Measurements from ENCODE around the gene NAA40.

The NAA40 gene

DNA sequence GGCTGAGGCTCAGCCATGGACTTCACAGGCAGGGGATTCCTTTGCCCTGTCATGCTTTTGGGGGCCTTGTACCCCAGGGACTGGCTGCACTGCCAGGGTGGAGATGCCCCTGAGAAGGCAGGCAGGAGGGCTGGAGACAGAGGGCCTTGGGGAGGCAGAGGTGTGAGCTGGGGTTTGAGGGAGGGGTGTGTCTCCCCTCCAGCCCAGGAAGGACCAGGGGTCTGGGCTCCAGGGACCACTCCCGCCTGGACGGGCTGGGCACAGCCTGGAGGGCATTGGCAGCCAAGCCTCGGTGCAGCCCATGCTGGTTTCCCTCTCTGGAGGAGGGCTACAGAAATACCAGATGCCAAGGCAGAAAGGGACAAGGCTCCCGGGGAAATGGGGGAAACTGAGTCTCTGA is 66.9 kb downstream of the NAA40 start:
- Histone ChIP-seq H3K9ac (ENCODE audit: low read length) (no peak overlapping the region), H3K9me2 (replicated peaks; ENCODE audit: insufficient read depth, low read length) (no peaks in the 10 kb centered on the region), H3K4me1 (ENCODE audit: low read length) (no peaks in the 10 kb centered on the region), H3K27me3 (replicated peaks; ENCODE audit: insufficient read depth, low read length) (peaks cover 30% of the 10 kb centered on the region), H3K36me3 (replicated peaks; ENCODE audit: insufficient read depth, low read length) (no peaks in the 10 kb centered on the region), H3K4me3 (ENCODE audit: low read length) (no peak overlapping the region), H3K79me2 (ENCODE audit: low read length) (no peaks in the 10 kb centered on the region), H3F3A (ENCODE audit: insufficient read depth, low read length) (no peaks in the 10 kb centered on the region), H3K27ac (ENCODE audit: low read length) (no peak overlapping the region), H2AFZ (ENCODE audit: low read length) (no peak overlapping the region), H4K20me1 (ENCODE audit: insufficient read depth, low read length) (no peaks in the 10 kb centered on the region), H3K4me2 (ENCODE audit: low read depth, low read length) (no peak overlapping the region), H3K9me3 (replicated peaks; ENCODE audit: insufficient read depth, low read length) (no peaks in the 10 kb centered on the region)
- TF ChIP-seq EZH2phosphoT487 (IDR thresholded peaks at IDR 0.05; ENCODE audit: low read length) (no peak), EZH2 (optimal IDR thresholded peaks at IDR 0.05; ENCODE audit: low read depth, low read length) (no peak)
- TF ChIP-seq, protein P1, sequence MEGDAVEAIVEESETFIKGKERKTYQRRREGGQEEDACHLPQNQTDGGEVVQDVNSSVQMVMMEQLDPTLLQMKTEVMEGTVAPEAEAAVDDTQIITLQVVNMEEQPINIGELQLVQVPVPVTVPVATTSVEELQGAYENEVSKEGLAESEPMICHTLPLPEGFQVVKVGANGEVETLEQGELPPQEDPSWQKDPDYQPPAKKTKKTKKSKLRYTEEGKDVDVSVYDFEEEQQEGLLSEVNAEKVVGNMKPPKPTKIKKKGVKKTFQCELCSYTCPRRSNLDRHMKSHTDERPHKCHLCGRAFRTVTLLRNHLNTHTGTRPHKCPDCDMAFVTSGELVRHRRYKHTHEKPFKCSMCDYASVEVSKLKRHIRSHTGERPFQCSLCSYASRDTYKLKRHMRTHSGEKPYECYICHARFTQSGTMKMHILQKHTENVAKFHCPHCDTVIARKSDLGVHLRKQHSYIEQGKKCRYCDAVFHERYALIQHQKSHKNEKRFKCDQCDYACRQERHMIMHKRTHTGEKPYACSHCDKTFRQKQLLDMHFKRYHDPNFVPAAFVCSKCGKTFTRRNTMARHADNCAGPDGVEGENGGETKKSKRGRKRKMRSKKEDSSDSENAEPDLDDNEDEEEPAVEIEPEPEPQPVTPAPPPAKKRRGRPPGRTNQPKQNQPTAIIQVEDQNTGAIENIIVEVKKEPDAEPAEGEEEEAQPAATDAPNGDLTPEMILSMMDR (IDR thresholded peaks at IDR 0.05; ENCODE audit: low read length) = no peak
- DNase-seq = no peak

- Histone ChIP-seq H3K27me3 (replicated peaks; ENCODE audit: insufficient read depth, low read length) (peaks cover 30% of the 10 kb centered on the region), H3F3A (ENCODE audit: insufficient read depth, low read length) (no peaks in the 10 kb centered on the region), H3K9me2 (replicated peaks; ENCODE audit: insufficient read depth, low read length) (no peaks in the 10 kb centered on the region), H3K9ac (ENCODE audit: low read length) (no peak overlapping the region), H2AFZ (ENCODE audit: low read length) (no peak overlapping the region), H3K27ac (ENCODE audit: low read length) (no peak overlapping the region), H3K36me3 (replicated peaks; ENCODE audit: insufficient read depth, low read length) (no peaks in the 10 kb centered on the region), H4K20me1 (ENCODE audit: insufficient read depth, low read length) (no peaks in the 10 kb centered on the region), H3K9me3 (replicated peaks; ENCODE audit: insufficient read depth, low read length) (no peaks in the 10 kb centered on the region), H3K4me3 (ENCODE audit: low read length) (no peak overlapping the region), H3K4me1 (ENCODE audit: low read length) (no peaks in the 10 kb centered on the region), H3K4me2 (ENCODE audit: low read depth, low read length) (no peak overlapping the region), H3K79me2 (ENCODE audit: low read length) (no peaks in the 10 kb centered on the region)
- DNase-seq = no peak
- TF ChIP-seq EZH2phosphoT487 (IDR thresholded peaks at IDR 0.05; ENCODE audit: low read length) (no peak), EZH2 (optimal IDR thresholded peaks at IDR 0.05; ENCODE audit: low read depth, low read length) (no peak)
- TF ChIP-seq, protein P1 (IDR thresholded peaks at IDR 0.05; ENCODE audit: low read length) = no peak
These were observed 67.6 kb downstream of the NAA40 start for GRCh38 chr11:64006398-64006797.
